HG02973 (cell line): Measurements from ENCODE around the gene DPF3.

Source experiments
- ATAC-seq: cut with Tn5 transposase; IDR thresholded peaks from one replicate; pipeline ENCODE4 v1.9.1; 2021; ENCODE audit warnings: moderate library complexity; ENCODE audit not compliant: unreplicated experiment

DPF3 gene

DNA sequence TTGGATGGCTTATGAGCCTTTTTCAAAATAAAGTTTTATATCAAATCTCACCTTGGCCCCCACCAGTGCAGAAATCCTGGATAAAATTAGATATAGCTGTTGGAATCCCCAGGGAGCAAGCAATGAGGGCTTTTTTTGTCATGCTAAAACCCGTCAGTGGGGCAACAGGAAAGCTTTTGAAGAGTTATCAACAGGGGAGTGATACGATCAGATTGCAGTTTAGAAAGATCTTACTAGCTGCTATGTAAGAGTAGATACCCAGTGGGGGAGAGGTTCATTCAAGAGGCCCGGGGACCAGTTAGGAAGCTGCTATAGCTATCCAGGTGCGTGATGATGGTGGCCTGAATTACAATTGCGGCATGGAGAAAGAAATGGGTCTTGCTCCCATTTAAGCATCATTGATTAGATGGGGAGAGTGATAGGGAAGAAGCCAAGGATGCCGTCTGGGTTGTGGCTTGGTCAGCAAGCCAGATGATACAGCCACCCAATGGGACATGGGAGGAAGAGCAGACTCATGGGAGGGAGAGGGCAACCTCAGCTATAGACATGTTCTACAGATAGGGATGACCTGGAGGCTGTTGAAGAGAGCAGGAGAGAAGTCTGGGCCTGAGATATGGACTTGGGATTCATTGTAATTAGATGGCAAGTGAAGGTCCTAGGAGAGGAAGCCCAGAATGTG, 272.4 kb downstream of the DPF3 start:
- ATAC-seq: no peak

DNA sequence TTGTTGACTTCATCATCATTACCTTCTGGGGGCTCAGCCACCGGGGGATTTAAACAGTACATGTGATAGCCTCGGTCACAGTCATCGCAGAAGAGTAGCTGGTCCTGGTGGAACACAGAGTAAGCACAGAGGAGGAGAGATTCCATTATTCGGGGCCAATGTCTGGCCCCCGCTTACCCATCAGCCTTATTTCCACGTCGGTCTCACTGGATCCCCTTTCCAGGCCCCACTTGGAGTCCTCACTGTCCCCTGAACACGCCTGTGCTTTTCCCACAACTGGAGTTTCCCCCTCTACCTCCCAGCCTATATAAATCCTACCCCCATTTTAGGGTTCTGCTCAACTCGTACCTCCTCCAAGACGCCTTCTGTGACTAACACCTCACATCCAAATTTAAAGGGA, 274.0 kb downstream of the DPF3 start:
- no peak for ATAC-seq

DNA sequence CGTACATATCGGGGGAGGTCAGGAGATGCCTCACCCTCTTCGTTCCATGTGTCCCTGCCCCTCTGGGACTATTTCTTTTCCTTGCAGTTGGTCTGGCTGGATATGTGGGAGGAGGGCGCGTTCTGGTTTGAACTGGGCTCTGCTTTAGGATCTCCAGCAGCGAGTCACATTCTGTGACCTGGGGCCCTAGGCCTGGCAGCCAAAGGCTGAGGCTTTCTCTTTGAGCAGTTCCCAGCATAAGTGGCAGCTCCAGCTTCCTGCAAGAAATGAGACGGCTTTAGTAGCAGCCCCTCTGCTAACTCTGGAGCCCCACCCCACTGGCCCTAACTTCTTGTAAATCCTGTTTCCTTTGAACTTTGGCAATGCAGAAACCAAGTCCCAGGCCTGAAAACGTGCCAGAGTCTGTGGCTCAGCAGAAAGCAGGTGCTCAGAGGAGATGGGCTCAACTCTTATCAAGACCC, 274.8 kb downstream of the DPF3 start:
- no peak for ATAC-seq

DNA sequence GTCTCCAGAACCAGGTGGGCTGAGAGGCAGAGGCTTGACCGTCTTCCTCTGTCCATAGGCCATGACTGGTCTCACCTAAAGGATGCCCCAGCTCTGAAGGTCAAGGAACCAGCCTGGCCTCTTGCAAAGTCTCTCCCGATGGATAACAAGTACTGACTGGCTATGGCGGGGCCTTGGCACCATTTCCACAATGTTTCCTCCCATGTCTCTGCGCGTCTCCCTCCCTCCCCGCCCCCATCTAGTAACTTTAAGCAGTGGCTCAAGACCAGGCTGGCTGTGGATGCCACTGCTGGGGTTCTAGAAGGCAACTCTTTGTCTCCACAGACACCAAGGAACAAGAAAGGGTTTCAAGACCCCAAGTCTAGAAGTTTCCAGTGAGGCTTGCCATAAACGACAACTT, 275.5 kb downstream of the DPF3 start:
- no peak for ATAC-seq

DNA sequence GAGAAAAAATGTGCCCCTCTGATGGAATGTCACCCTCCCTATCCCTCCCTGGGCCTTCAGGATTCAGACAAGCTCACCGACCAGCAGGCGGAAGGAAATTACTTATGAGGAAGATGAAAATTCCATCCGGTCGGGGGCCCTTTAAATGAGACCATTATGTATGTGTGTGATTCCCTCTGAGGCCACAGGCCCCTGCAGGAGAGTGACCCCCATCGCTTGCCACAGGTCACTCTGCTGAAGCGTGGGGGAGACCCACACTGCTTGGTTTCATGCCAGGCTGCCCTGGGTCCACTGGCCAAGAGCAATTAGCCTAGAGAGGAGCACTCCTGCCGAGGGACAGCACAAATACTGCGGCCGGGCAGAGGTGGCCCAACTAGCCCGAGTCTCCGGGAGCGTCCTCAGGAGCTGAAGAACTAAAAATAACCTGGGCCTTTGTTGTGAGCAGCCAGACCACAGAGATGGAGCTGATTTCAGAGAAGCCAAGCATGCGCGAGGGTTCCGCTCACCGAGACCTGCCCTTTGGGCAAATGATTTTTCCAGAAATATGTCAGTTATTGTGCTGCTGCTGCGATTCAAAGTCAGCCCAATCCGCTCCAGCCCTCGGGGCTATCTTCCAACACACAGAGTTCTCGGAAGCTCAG, 276.4 kb downstream of the DPF3 start:
- no peak for ATAC-seq

DNA sequence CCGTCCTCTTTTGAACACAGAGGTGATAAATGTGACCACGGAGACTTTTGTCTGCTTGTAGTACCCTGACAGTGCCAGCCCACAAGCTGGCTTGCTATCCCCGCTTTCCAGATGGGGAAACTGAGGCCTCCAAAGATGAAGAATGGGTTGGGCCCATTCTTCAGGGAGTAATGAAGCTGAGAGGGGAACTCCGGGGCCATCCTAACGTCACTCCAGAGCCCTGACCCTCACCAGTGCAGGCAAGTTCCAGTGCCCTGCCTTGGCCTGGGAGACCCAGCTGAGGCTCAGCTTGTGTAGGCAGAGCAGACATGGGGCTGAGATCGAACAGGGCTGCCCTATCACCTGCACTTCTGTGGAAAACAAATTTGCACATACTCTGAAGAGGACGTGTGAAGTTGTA, 277.1 kb downstream of the DPF3 start:
- no peak for ATAC-seq

DNA sequence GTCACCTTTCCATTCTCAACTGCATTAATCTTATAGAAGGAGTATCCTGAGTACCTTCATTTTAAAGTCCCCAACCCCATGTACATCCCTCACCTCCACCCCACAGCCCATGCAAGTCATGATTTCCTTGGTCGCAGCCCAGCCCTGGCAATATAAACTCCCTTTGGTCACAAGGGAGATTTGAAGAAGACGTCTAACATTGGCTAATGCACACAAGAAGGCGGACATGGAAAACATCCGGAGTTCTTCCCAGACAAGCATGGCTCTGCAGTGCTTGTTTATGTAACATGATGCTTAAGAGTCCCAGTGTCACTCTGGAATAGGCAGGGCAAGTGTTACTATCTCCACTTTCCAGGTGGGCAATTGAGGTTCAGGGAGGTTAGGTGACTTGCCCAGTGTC, 277.6 kb downstream of the DPF3 start:
- ATAC-seq: no peak

DNA sequence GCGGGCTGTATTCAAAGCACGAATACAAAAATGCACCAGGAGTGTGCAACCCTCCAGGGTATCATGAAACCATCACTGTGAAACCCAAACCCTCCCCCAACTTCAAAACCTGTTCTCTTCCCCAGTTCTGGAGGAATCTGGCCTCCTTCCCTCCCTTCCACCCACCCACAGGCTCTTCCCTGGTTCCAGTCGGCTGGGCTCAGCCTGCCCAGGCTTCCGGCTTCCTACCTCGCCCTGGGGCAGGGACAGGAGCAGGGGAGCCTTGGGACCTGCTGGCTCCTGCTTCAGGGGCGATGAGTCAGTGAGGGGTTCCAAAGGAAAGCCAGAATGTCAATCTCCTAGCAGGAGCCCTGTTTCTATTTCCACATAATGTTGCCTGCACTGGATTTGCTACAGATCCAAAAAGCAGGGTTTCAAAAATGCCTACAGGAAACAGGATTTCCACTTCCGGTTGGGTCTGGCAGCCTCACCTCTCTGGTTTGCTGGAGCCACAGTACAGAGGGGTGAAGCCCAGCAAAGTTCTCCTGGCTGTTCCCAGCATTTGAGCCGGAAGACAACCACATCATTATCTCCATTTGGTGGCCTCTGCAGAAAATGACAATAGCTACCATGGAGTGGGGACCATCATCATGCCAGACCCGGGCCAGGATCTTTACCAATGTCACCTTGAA, 278.3 kb downstream of the DPF3 start:
- no peak for ATAC-seq

DNA sequence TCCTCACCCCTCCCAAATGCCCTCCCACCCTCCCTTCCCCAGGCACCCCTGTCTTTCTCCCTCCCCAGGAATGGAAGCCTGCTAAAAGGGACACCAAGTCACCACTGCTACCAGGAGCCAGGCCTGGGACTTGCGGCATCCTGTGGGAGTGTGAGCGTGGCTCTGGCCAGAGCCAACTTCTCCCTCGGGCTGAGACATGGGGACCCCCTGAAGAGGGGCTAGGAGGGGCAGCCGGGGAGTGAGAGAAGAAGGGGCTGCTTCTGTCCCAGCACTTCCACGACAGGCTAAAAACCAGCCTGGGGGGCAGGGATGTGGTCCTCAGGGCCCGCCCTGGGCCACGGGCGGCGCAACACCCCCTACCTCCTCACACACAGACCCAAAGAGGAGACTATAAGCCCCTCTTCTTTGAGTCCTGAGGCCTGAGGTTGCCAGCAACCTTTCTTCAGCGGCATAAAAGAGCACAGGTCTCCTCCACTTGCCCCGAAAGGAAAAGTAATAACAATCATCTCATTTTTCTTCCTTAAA, 278.9 kb downstream of the DPF3 start:
- no peak for ATAC-seq

DNA sequence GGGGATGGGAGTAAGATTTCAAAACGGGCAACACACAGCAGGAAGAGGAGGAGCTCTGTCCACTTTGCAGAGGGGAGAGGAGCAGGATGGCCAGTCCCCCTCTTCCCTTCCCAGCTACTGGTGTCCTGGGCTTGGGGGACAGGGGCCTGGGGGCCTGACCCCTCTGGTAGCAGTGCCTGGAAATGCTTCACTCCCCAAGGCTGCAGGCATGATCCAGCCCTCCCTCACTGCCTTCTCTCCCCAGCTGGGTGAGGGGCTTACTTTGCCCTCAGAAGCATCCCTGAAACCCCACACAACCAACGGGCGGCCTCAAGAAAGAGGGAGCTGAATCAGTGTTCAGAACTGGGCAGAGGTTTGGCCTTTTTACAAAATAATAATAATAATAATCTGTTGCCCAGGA, 279.5 kb downstream of the DPF3 start:
- no peak for ATAC-seq

DNA sequence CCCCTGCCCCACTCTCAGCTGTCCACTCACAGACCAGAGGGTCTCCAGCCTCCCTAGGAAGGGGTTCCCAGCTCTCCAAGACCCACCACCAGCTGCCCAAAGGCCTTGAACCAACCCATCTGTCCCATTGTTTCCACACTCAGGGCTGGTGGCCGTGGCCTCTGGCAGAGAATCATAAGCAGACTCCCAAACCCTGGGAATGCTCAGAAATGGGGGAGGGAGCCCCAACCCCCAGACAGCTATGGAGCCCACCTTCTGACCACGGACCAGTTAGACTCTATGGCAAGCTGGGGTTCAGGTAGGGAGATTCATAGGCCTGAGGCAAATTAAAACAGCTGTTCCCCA, 280.0 kb downstream of the DPF3 start:
- no peak for ATAC-seq

DNA sequence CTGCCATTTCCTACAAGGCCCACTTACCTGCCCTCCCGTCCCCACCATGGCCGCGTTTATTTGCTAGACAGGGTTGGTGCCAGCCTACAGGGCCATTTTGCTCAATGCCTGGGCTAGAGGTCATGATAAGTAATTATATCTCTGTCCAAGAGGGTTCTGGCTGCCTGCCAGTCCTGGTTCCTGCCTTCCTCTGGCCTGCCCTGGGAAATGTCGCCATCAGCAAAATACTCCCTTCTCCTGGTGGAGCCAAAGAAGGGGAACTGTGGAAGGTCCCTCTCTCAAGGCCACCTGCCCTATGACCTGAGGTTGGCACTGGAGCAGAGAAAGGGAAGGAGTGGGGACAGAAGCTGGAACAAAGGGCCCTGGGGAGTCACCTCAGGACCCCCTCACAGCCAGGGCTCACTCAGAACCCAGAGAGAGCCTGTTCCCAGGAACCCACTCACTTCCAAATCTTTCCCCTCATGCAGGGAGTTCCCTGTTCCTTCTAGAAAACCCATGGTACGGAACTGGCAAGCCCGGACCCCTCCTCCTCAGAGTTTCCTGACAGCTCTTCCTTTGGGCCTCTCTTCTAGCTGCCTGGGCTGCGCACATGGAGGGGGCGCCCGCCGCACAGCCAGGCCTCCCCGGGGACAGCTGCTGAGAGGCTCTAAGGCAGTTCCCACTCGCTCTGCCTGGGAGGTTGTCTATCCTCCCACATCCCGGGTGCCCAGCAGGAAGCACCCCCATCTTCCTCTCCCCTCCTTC, 280.5 kb downstream of the DPF3 start:
- ATAC-seq: no peak

DNA sequence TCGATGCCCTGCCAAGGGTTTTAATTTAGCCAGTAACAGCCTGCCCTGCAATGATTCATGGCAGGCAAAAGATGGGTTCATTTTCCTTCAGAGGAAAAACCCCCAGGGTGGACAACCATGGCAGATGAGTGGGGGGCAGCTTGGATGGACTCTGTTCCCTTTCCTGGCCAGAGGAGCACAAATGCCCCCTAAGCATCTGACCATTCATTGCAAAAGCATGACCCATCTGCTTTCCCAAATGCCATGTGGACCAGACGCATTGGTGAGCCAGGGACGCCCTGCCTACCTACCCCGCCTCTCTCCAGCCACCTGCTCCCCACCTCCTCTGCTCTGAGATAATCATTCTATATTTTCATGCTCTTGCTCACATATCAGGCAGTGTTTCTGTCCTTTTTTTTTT, 281.9 kb downstream of the DPF3 start:
- no peak for ATAC-seq

DNA sequence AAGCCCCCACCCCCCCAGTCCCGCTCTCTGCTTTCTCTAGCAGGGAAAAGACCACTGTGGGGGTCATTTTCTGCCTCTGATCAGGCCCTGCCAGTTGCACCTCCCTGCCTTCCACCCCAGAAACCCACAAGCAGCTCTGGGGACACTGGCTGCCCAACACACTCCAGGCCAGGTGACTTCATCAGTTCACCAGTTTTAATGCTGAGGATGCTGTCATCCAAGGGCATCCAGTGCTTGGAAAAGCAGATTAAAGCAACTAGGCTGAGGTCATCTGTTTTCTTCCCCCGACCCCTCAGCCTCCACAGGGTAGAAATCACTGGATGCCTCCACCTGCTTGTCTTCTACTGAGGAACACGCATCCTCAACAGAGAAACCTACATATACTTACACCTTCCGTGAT, 282.4 kb downstream of the DPF3 start:
- no peak for ATAC-seq

DNA sequence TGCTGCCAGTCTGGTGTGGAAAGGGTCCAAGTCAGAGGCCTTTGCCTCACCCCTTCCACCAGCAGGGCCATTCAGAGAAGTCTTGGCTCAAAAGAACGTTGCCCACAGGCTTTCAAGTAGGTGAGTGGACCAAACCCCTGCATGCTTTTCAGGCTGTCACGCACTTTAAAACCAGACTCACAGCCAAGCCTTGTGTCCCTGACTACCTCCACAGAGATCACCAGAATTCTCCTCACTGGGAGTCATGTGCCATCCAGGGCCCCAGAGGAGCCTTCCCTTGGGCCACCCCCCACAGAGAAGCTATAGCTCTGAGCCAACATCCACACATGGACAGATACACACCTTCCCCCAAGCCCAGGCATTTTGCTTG, 283.1 kb downstream of the DPF3 start:
- ATAC-seq: no peak

DNA sequence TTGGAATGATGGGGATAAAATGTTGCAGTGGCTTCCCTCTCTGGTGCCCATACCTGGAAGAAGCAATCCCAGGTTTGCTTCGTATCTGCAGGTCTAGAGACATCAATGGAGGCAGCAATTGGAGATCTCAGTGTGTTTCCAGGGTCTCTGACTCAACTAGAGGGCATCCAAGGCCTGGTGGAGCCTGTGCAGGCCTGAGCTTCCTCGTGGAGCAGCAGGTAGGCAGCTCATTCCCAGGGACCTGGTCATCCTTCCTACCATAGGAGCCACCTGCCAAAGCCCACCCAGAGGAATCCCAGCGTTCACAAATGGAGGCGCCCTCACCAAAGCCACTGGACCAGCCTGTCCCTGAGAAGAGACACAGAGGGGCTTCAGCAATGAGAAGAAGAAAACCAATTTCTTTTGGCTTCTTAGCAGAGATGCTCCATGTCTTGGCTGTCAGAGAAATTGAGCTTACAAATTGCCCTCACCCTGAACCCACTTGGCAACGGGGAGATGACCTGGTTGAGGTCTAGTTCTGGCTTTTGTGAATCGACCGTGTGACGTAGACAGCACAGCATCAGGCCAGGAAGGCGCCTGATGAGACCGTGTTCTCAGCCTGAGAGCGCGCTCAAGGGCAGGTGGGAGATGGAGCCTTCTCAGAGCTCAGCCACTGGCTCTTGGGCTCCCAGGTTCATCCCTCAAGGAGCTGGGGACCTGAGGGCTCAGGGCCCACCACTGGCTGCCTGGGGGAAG, 283.6 kb downstream of the DPF3 start:
- no peak for ATAC-seq

DNA sequence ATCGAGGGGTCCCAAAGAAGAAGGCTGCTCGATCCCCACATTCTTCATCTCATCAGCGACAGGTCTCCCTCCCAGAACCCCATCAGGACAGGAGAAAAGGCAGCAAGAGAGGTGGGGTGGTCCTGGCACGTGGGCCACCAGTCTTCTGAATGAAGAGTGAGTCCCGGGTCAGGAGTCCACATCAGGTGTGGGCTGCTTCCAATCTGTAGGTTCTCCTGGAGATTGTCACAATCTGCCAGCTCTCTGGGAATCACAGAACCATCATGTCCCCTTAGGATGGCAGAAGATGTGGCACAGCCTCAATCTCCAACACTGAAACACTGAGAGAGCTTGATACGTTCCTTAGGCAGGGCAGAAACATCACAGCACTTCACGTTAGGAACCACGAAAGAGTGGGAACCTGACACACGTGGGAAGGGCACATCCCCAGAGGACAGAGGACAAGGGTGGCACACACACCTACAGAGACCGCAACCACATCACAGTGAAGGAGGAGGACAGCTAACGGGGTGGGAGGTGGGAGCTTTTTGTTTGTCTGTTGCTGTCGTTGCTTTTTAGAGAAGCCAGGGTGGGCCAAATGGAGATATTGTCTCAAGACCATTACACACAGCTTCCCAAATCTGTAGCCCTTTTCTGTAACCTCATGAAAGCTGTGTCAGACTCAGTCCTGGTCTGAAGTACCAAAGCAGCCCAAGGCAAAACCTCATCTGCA, 284.5 kb downstream of the DPF3 start:
- no peak for ATAC-seq

DNA sequence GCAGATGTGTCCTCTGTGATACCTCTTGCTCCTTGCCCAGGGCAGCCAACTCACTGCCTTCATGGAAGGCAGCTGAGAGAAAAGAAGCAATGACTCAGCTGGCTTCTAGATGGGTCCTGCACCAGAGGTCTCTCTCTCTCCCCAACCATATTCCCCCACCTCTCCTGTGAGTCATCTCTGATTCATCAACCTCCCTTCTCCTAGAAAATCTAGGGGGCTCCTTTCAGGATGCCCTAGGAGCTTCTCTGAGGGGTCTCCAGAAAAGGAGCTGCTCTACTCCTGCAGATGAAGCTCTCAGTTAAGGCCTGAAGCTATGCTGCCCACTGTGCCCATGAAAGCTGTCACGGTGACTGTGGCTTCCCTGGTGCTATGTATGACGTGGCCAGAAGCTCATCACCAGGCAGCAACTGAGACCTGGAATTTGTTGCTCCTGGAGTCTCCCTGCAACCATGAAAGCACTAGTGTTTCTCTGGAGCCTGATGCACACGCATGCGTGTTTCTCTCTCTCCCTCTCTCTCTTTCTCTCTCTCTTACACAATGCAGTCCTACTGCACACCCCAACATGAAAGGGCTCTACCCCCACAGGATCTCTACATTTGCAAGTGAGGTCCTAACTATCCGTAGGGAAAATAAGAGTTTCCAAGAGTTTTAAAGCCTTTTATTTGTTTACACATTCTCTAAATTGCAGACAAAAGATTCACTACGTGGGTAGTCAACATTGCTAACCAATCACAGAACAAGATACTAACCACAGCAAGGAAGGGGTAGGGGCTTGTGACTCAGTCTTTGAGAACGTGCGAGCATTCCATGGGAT, 285.3 kb downstream of the DPF3 start:
- ATAC-seq: no peak

DNA sequence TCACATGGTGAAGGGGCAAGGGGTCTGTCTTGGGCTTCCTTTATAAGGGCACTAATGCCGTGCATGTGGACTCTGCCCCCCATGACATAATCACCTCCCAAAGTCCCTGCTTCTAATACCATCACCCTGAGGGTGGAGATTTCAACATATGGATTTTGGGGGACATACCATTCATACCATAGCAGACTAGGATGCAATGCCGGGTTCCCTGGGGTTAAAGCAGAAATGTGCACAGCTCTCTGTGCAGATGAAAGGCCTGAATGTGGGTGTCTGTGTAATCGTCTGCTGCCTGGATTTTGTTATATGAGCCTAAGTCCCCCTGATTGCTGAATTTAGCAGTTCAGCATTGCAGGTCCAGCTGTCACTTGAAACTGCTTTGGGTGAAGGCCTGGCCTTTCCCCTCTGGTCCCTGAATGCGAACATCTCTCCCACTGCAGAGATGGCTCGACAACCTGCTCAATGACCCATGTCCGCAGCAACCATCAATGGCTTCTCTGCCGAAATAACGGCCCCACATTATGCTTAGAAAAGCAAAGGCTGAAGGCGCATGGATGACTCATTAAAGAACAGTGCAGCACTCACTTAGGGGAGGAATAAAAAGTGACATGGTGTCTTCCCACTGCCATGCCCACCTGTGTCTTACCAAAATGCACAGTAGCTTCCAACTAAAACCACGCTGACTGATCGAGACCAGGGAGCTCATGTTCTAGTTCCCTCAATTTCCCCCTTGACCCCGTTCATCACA, 286.3 kb downstream of the DPF3 start:
- ATAC-seq: no peak
